Measurements from ENCODE around the gene SLC24A3.

DNA sequence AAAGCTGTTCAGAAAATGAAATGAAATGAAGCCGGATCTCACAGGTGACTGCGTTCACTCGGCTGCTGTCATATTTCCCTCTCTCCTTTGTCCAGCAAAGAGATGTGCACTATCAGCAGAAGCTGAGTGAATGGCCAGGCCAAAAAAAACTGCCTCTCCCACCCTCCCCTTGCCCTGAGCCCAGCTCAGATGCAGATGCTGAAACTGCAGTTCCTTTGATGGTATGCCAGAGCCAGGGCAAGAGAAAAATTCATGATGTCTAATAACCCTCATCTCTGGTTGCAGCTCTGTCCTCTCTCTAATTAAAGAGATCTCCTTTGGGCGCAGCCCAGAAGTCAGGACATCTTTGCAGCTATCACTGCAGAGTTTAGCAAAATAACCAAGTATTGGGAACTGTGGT lies 335.1 kb downstream of the SLC24A3 start:
- no peak for TF ChIP-seq POLR2A (IDR thresholded peaks at IDR 0.05)
- TF ChIP-seq, protein P1, sequence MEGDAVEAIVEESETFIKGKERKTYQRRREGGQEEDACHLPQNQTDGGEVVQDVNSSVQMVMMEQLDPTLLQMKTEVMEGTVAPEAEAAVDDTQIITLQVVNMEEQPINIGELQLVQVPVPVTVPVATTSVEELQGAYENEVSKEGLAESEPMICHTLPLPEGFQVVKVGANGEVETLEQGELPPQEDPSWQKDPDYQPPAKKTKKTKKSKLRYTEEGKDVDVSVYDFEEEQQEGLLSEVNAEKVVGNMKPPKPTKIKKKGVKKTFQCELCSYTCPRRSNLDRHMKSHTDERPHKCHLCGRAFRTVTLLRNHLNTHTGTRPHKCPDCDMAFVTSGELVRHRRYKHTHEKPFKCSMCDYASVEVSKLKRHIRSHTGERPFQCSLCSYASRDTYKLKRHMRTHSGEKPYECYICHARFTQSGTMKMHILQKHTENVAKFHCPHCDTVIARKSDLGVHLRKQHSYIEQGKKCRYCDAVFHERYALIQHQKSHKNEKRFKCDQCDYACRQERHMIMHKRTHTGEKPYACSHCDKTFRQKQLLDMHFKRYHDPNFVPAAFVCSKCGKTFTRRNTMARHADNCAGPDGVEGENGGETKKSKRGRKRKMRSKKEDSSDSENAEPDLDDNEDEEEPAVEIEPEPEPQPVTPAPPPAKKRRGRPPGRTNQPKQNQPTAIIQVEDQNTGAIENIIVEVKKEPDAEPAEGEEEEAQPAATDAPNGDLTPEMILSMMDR (IDR thresholded peaks at IDR 0.05): no peak

All from breast epithelium (tissue), 3 donors.